ENCODE results near the gene FAM149A.

FAM149A gene

DNA sequence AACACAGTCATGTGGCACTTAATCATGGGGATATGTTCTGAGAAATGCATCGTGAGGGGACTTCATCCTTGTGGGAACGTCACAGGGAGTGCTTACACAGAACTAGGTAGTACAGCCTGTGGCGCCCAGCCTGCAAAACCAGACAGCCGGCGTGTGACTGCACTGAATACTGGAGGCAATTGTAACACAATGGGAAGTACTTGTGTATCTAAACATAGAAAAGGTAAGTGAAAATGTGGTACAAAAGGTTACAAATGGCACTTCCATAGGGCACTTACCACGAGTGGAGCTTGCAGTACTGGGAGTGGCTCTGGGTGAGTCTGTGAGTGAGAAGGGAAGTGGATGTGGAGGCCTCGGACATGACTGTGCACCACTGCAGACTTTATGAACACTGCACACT lies 30.3 kb upstream of the FAM149A start:
- no peak overlapping the region for H3K4me2 ChIP-seq
- H4K20me1 ChIP-seq: no peaks in the 10 kb centered on the region
- H3K27me3 ChIP-seq: no peaks in the 10 kb centered on the region; a peak in 1 of 22 replicates
- peaks cover 0 to 6% (median 0%) of the 10 kb centered on the region in 10 experiments; a peak in 4 of 20 replicates for H3K4me1 ChIP-seq
- TF ChIP-seq Cebpa-rat (IDR thresholded peaks at IDR 0.05): no peak
- H3K4me3 ChIP-seq: no peak overlapping the region
- H3K27ac ChIP-seq: no peak overlapping the region
- H3K36me3 ChIP-seq: no peaks in the 10 kb centered on the region
- H3K9ac ChIP-seq: no peak overlapping the region
- no peaks in the 10 kb centered on the region for H3K9me3 ChIP-seq (replicated peaks in 1 of 11)

GRCh38 chr4:186078981-186079638 lies 25.4 kb upstream of the FAM149A start:
- H3K4me2 ChIP-seq: no peak overlapping the region
- H3K27me3 ChIP-seq: no peaks in the 10 kb centered on the region; a peak in 1 of 22 replicates
- no peaks in the 10 kb centered on the region for H3K9me3 ChIP-seq (replicated peaks in 1 of 11)
- no peaks in the 10 kb centered on the region for H3K4me1 ChIP-seq
- TF ChIP-seq Cebpa-rat (IDR thresholded peaks at IDR 0.05): no peak
- H3K9ac ChIP-seq: no peak overlapping the region
- H3K4me3 ChIP-seq: no peak overlapping the region
- no peaks in the 10 kb centered on the region; a peak in 1 of 22 replicates for H4K20me1 ChIP-seq
- H3K27ac ChIP-seq: no peak overlapping the region
- H3K36me3 ChIP-seq: no peaks in the 10 kb centered on the region

DNA sequence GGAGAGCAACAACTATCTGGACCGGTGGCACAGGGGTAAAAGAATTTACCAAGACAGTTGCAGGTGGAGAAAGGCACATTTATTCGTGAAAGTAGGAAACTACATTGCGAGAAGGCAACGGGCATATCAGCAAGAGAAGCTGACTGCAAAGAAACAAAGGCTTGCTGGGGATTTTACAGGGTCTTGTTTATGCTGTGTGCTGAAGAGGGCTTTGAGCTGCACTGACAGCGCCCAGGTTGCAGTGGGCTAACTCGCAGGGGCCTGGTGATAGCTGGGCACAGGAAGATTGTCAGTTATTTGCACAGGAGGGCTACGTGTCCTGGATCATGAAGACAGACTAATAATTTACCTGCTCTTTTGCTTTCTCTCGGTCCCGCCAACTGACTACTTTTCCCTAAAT lies 24.8 kb upstream of the FAM149A start:
- Histone ChIP-seq H3K9ac (no peak overlapping the region), H3K27ac (no peak overlapping the region), H3K9me3 (replicated peaks in 1 of 11) (no peaks in the 10 kb centered on the region), H4K20me1 (no peaks in the 10 kb centered on the region; a peak in 1 of 22 replicates), H3K4me1 (no peaks in the 10 kb centered on the region), H3K4me2 (no peak overlapping the region), H3K36me3 (no peaks in the 10 kb centered on the region), H3K4me3 (no peak overlapping the region), H3K27me3 (no peaks in the 10 kb centered on the region; a peak in 1 of 22 replicates)
- TF ChIP-seq Cebpa-rat (IDR thresholded peaks at IDR 0.05): no peak

- Histone ChIP-seq H3K36me3 (no peaks in the 10 kb centered on the region), H3K4me3 (no peak overlapping the region), H4K20me1 (no peaks in the 10 kb centered on the region; a peak in 1 of 22 replicates), H3K27ac (no peak overlapping the region), H3K4me1 (no peaks in the 10 kb centered on the region), H3K27me3 (no peaks in the 10 kb centered on the region; a peak in 1 of 22 replicates), H3K4me2 (no peak overlapping the region), H3K9me3 (replicated peaks in 1 of 11) (no peaks in the 10 kb centered on the region), H3K9ac (no peak overlapping the region)
- no peak for TF ChIP-seq Cebpa-rat (IDR thresholded peaks at IDR 0.05)
These were observed 23.2 kb upstream of the FAM149A start for GRCh38 chr4:186081202-186081807.

- TF ChIP-seq Cebpa-rat (IDR thresholded peaks at IDR 0.05): no peak
These were observed 22.3 kb upstream of the FAM149A start for GRCh38 chr4:186082221-186082620.

GRCh38 chr4:186088523-186088922 lies 16.0 kb upstream of the FAM149A start:
- H3K4me3 ChIP-seq: no peak overlapping the region
- no peaks in the 10 kb centered on the region for H3K27me3 ChIP-seq
- no peak for TF ChIP-seq Cebpa-rat (IDR thresholded peaks at IDR 0.05)
- no peaks in the 10 kb centered on the region for H4K20me1 ChIP-seq
- no peak overlapping the region for H3K4me2 ChIP-seq
- H3K4me1 ChIP-seq: no peaks in the 10 kb centered on the region
- no peak overlapping the region for H3K9ac ChIP-seq
- H3K9me3 ChIP-seq (replicated peaks in 1 of 11): peaks cover 0 to 10% (median 3%) of the 10 kb centered on the region in 11 experiments; a peak in 5 of 22 replicates
- no peak overlapping the region for H3K27ac ChIP-seq
- H3K36me3 ChIP-seq: no peaks in the 10 kb centered on the region

More at GRCh38 chr4:186082221-186082620, 22.3 kb upstream of the FAM149A start:
- Histone ChIP-seq H3K4me3 (no peak overlapping the region), H4K20me1 (no peaks in the 10 kb centered on the region; a peak in 1 of 22 replicates), H3K27me3 (no peaks in the 10 kb centered on the region; a peak in 1 of 22 replicates), H3K4me2 (no peak overlapping the region), H3K27ac (no peak overlapping the region), H3K9me3 (replicated peaks in 1 of 11) (no peaks in the 10 kb centered on the region), H3K4me1 (no peaks in the 10 kb centered on the region), H3K36me3 (no peaks in the 10 kb centered on the region), H3K9ac (no peak overlapping the region)

- Histone ChIP-seq H3K4me1 (no peaks in the 10 kb centered on the region), H3K27me3 (no peaks in the 10 kb centered on the region), H3K4me2 (no peak overlapping the region), H4K20me1 (no peaks in the 10 kb centered on the region), H3K9me3 (replicated peaks in 1 of 11) (peaks cover 0 to 10% (median 3%) of the 10 kb centered on the region in 11 experiments; a peak in 5 of 22 replicates), H3K36me3 (no peaks in the 10 kb centered on the region), H3K4me3 (no peak overlapping the region), H3K27ac (no peak overlapping the region), H3K9ac (no peak overlapping the region)
- TF ChIP-seq Cebpa-rat (IDR thresholded peaks at IDR 0.05): no peak
These were observed 12.2 kb upstream of the FAM149A start for GRCh38 chr4:186092296-186092695.

DNA sequence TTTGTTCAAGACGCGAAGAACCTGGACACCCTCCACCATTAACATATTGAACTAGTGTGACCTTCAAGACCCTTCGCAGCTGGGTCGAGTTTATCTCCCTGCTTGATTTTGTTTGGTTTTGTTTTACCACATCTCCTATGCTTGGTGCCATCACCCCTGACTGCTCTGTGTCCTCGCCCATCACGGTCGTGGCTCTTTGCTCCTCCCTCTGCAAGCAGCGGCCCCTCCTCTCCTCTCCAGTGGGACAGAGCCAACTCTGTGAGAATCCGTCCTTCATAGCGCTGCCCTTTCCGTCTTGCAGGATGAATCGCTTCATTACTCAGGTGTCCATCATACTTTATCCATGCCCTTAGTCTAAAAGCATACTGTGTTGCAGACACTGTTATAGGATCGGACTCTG lies 9.1 kb upstream of the FAM149A start:
- Histone ChIP-seq H3K4me1 (no peaks in the 10 kb centered on the region), H3K9ac (no peak overlapping the region), H3K4me2 (no peak overlapping the region), H3K27me3 (no peaks in the 10 kb centered on the region), H3K4me3 (no peak overlapping the region), H3K27ac (no peak overlapping the region), H4K20me1 (no peaks in the 10 kb centered on the region), H3K9me3 (replicated peaks in 1 of 11) (peaks cover 0 to 9% (median 3%) of the 10 kb centered on the region in 11 experiments; a peak in 5 of 22 replicates), H3K36me3 (no peaks in the 10 kb centered on the region)
- TF ChIP-seq Cebpa-rat (IDR thresholded peaks at IDR 0.05): no peak

DNA sequence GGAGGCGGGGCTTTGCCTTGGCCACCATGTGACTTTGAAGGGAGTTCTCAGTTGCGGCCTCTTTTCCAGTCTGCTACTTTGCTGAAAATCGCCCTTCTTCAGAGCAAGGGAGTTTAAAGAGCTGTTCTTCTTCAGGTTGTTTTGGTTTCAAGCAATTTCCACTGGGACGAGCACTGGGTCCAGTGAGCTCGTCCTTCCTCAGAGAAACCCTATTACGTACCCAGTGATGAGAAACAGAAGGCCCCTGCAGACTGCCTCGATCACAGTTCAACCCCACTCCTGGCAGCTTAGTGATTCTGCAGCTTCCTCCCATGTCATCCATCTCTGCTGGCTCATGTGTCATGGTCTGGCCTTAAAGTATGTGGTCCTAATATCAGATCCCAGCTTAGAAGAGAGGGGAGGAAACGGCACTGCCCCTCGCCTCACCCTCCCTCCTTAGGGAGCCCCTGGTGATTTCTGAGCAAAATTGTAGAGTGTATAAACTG lies 7.8 kb upstream of the FAM149A start:
- no peak overlapping the region for H3K4me3 ChIP-seq
- no peak for TF ChIP-seq Cebpa-rat (IDR thresholded peaks at IDR 0.05)
- no peaks in the 10 kb centered on the region for H3K36me3 ChIP-seq
- H3K9ac ChIP-seq: no peak overlapping the region
- H3K4me2 ChIP-seq: no peak overlapping the region
- no peaks in the 10 kb centered on the region for H3K4me1 ChIP-seq
- H3K27me3 ChIP-seq: no peaks in the 10 kb centered on the region
- H4K20me1 ChIP-seq: no peaks in the 10 kb centered on the region
- H3K27ac ChIP-seq: no peak overlapping the region
- H3K9me3 ChIP-seq (replicated peaks in 1 of 11): no peaks in the 10 kb centered on the region; a peak in 1 of 22 replicates
